ENCODE results near the gene PIAS4.

DNA sequence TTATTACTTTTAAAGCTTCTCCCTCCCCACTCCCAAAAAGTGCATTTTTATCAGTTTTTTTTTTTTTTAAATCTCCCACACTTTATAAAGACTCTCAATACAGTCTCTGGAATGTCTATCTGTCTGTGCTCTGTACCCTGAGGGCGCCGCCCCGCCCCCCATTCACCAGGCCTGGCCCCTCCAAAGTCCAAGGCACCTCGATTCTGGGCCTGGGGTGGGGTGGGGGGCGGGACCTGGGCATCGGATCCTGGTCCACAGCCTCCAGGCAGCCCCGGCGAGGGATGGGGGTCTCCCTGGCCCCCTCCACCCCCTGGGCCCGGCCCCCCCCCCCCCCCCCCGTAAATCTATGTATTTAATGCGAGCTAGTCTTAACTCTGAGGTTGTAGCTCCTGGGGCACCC, 35.9 kb downstream of the PIAS4 start:
- TF ChIP-seq, protein P1, sequence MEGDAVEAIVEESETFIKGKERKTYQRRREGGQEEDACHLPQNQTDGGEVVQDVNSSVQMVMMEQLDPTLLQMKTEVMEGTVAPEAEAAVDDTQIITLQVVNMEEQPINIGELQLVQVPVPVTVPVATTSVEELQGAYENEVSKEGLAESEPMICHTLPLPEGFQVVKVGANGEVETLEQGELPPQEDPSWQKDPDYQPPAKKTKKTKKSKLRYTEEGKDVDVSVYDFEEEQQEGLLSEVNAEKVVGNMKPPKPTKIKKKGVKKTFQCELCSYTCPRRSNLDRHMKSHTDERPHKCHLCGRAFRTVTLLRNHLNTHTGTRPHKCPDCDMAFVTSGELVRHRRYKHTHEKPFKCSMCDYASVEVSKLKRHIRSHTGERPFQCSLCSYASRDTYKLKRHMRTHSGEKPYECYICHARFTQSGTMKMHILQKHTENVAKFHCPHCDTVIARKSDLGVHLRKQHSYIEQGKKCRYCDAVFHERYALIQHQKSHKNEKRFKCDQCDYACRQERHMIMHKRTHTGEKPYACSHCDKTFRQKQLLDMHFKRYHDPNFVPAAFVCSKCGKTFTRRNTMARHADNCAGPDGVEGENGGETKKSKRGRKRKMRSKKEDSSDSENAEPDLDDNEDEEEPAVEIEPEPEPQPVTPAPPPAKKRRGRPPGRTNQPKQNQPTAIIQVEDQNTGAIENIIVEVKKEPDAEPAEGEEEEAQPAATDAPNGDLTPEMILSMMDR (IDR thresholded peaks at IDR 0.05; ENCODE audit: insufficient read depth, low read length, poor library complexity, severe bottlenecking) = no peak
- no peak for TF ChIP-seq EZH2phosphoT487 (conservative IDR thresholded peaks at IDR 0.05; ENCODE audit: low read length)

All from SU-DHL-6 (cell line).